ENCODE results near the gene OGFOD3. TPM values are rescaled to one million over a fixed set of nuclear protein-coding genes. Genes with fewer than 3 reads are reported as not detected.

OGFOD3 gene
- total and polyA plus RNA-seq, 2 donors from 2014 or later: 27.8 to 36.1 TPM

DNA sequence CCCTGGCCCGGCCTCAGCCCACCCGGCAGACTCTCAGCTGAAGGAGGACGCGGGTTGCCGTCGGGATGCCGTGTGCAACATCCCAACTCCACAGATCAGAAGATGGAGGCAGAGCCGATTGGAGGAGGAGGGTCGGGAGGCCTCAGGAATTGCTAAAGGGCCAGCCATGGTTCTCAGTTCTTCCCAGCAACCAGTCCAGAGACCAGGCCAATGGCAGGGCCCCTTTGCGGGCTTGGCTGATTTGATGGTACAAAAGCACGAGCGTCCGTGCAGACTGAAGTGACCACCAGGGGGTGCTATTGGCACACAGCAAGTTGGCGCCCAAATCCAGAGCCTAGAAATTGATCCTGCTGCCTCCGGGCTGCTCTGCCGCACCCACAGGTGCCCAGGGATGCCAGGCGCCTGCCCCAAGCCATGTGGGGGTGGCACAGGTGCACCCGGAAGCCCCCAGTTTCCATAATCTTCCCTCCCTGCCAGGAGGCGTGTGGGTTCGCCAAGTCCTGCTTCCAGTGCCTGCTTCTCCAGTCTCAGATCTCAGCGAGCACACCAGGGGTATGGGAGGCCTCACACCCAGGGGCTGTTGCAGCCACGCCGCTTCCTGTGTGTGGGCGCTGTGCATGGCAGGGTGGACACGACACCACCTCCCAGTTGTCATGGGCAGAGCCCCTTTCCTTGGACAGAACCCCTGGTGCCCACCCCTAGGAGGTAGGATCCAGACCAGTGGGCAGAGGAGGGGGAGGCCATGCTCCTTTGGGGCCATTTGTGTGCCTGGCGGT, 66.5 kb downstream of the OGFOD3 start:
- intact Hi-C loops (cut with DNase I): loop anchor here (10.0 kb wide), 1 partner anchor 423 kb away; no protein-coding TSS in a partner anchor
- FAIRE-seq (no peak), DNase-seq (peak; percentile 90 to 94 (median 93))
- no peaks in the 10 kb centered on the region for H3K36me3 ChIP-seq (ENCODE audit: control insufficient read depth in 2 of 3, insufficient read depth in 3 of 3, low read length in 3 of 3)
- no peak overlapping the region for H3K27ac ChIP-seq (ENCODE audit: low read depth in 2 of 2, low read length in 2 of 2)
- TF ChIP-seq, protein P1, sequence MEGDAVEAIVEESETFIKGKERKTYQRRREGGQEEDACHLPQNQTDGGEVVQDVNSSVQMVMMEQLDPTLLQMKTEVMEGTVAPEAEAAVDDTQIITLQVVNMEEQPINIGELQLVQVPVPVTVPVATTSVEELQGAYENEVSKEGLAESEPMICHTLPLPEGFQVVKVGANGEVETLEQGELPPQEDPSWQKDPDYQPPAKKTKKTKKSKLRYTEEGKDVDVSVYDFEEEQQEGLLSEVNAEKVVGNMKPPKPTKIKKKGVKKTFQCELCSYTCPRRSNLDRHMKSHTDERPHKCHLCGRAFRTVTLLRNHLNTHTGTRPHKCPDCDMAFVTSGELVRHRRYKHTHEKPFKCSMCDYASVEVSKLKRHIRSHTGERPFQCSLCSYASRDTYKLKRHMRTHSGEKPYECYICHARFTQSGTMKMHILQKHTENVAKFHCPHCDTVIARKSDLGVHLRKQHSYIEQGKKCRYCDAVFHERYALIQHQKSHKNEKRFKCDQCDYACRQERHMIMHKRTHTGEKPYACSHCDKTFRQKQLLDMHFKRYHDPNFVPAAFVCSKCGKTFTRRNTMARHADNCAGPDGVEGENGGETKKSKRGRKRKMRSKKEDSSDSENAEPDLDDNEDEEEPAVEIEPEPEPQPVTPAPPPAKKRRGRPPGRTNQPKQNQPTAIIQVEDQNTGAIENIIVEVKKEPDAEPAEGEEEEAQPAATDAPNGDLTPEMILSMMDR (IDR thresholded peaks at IDR 0.05; ENCODE audit: borderline replicate concordance, extremely low read depth, insufficient read depth): peak; percentile 99
- no peaks in the 10 kb centered on the region for H3K9me3 ChIP-seq (ENCODE audit: control insufficient read depth in 2 of 3, insufficient read depth in 1 of 3, low read length in 3 of 3)
- no peak overlapping the region for H3K4me3 ChIP-seq (ENCODE audit: low read length in 3 of 3)
- no peak overlapping the region for H3K9ac ChIP-seq (ENCODE audit: low read length in 3 of 3)
- no peaks in the 10 kb centered on the region for H3K27me3 ChIP-seq (ENCODE audit: control insufficient read depth, insufficient read depth, low read length)
- peaks cover 0 to 8% (median 0%) of the 10 kb centered on the region in 3 donors for H3K4me1 ChIP-seq (ENCODE audit: control insufficient read depth in 2 of 3, insufficient read depth in 2 of 3, low read depth in 1 of 3, low read length in 3 of 3)

DNA sequence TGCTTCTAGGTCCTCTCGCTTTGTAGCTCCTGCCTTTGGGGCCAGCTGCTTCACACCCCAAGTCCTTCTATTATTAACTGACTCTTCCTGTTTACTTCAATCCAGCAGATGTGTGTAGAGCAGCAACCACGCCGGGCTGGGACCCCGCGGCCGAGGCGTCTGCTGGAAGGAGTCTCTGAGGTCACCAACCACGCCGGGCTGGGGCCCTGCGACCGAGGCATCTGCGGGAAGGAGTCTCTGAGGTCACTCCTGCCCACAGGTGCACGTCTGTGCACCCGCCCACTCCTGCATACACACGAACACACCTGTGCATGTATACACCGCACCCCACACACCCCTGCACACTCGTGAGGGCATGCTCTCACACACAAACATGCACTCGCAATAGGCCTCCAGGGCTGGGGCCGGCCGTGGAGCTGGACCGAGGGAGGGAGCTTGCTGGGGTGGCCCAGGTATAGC, 67.1 kb downstream of the OGFOD3 start:
- FAIRE-seq (no peak), DNase-seq (no peak)
- Histone ChIP-seq H3K36me3 (ENCODE audit: control insufficient read depth in 2 of 3, insufficient read depth in 3 of 3, low read length in 3 of 3) (no peaks in the 10 kb centered on the region), H3K4me1 (ENCODE audit: control insufficient read depth in 2 of 3, insufficient read depth in 2 of 3, low read depth in 1 of 3, low read length in 3 of 3) (peaks cover 0 to 5% (median 0%) of the 10 kb centered on the region in 3 donors), H3K4me3 (ENCODE audit: low read length in 3 of 3) (no peak overlapping the region), H3K9ac (ENCODE audit: low read length in 3 of 3) (no peak overlapping the region), H3K27me3 (ENCODE audit: control insufficient read depth, insufficient read depth, low read length) (no peaks in the 10 kb centered on the region), H3K27ac (ENCODE audit: low read depth in 2 of 2, low read length in 2 of 2) (no peak overlapping the region), H3K9me3 (ENCODE audit: control insufficient read depth in 2 of 3, insufficient read depth in 1 of 3, low read length in 3 of 3) (no peaks in the 10 kb centered on the region)
- intact Hi-C loops (cut with DNase I): loop anchor here (10.0 kb wide), 1 partner anchor 424 kb away; no protein-coding TSS in a partner anchor
- TF ChIP-seq, protein P1 (IDR thresholded peaks at IDR 0.05; ENCODE audit: borderline replicate concordance, extremely low read depth, insufficient read depth): no peak

DNA sequence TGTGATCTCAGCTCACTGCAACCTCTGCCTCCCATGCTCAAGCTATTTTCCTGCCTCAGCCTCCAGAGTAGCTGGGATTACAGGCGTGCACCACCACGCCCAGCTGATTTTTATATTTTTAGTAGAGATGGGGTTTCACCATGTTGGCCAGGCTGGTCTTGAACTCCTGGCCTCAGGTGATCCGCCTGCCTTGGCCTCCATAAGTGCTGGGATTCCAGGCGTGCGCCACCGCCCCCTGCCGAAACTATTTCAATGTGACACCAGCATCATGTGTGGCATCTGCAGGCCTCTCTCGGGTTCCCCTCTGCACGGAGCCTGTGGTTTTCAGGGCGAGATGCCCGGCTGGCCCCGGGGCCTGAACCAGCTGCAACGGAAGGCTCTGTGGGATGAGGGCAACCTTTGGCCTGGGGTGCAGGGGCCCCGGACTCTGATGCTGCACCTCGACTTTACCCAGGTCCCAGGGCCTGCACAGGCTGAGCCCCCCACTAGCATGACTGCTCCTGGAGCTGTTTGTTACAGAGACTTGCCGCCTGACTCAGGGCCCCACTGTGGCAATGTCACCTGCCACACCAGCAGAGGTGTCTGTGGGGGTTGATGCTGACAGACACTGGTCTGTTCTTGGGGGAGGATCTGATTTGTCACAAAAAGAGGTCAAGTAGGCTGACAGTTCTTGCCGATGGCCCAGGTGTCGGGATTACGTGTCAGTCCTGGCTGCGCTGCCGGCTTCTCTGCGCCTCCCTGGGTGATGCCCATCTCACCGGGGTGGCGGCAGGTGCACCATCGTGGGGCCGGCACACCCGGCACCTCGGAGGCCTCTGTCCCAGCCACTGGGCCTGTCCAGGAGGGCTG, 68.0 kb downstream of the OGFOD3 start:
- intact Hi-C loops (cut with DNase I): loop anchor here (10.0 kb wide), 1 partner anchor 424 kb away; no protein-coding TSS in a partner anchor
- FAIRE-seq: no peak
- no peaks in the 10 kb centered on the region for H3K9me3 ChIP-seq (ENCODE audit: control insufficient read depth in 2 of 3, insufficient read depth in 1 of 3, low read length in 3 of 3)
- no peaks in the 10 kb centered on the region for H3K27me3 ChIP-seq (ENCODE audit: control insufficient read depth, insufficient read depth, low read length)
- H3K4me1 ChIP-seq (ENCODE audit: control insufficient read depth in 2 of 3, insufficient read depth in 2 of 3, low read depth in 1 of 3, low read length in 3 of 3): no peaks in the 10 kb centered on the region
- DNase-seq: no peak
- H3K27ac ChIP-seq (ENCODE audit: low read depth in 2 of 2, low read length in 2 of 2): no peak overlapping the region
- no peak overlapping the region for H3K4me3 ChIP-seq (ENCODE audit: low read length in 3 of 3)
- TF ChIP-seq, protein P1 (IDR thresholded peaks at IDR 0.05; ENCODE audit: borderline replicate concordance, extremely low read depth, insufficient read depth): no peak
- H3K36me3 ChIP-seq (ENCODE audit: control insufficient read depth in 2 of 3, insufficient read depth in 3 of 3, low read length in 3 of 3): no peaks in the 10 kb centered on the region
- H3K9ac ChIP-seq (ENCODE audit: low read length in 3 of 3): no peak overlapping the region
